Karpas-422 (cell line): ENCODE data around the gene KMT5B. TPM values are rescaled to one million over a fixed set of nuclear protein-coding genes. Genes with fewer than 3 reads are reported as not detected.

Experiments used
- DNase-seq: peaks from one replicate; pipeline ENCODE4 v3.0.0-alpha.2; 2015
- H2AFZ ChIP-seq: fragments of 200-600 bp; sonication (generic); 2 replicates; pipeline ENCODE4 v1.6.1; 2014; ENCODE audit warnings: antibody characterized with exemption, low read length, mixed read lengths
- H3K27ac ChIP-seq: fragments of 200-600 bp; sonication (generic); 2 replicates; pipeline ENCODE4 v1.5.1; 2014; ENCODE audit warnings: mild to moderate bottlenecking, low read length, moderate library complexity
- H3K27me3 ChIP-seq: fragments of 200-600 bp; sonication (generic); 2 replicates; pipeline ENCODE4 v1.6.1; 2014; ENCODE audit warnings: low read length, mixed read lengths
- H3K36me3 ChIP-seq: fragments of 200-600 bp; sonication (generic); 2 replicates; pipeline ENCODE4 v1.6.1; 2014; ENCODE audit warnings: low read length, mixed read lengths; ENCODE audit not compliant: insufficient read depth
- H3K4me1 ChIP-seq: fragments of 200-600 bp; sonication (generic); 2 replicates; pipeline ENCODE4 v1.6.1; 2014; ENCODE audit warnings: mild to moderate bottlenecking, low read length, mixed read lengths
- H3K4me2 ChIP-seq: fragments of 200-600 bp; sonication (generic); 2 replicates; pipeline ENCODE4 v1.6.1; 2014; ENCODE audit warnings: low read length, low read depth, mild to moderate bottlenecking; ENCODE audit not compliant: poor library complexity, severe bottlenecking
- H3K4me3 ChIP-seq: fragments of 200-600 bp; sonication (generic); 2 replicates; pipeline ENCODE4 v1.5.1; 2014; ENCODE audit warnings: mild to moderate bottlenecking, antibody characterized with exemption, low read length, mixed read lengths
- H3K79me2 ChIP-seq: fragments of 200-600 bp; sonication (generic); 2 replicates; pipeline ENCODE4 v1.6.1; 2014; ENCODE audit warnings: mild to moderate bottlenecking, low read length, mixed read lengths
- H3K9ac ChIP-seq: fragments of 200-600 bp; sonication (generic); 2 replicates; pipeline ENCODE4 v1.6.0; 2014; ENCODE audit warnings: low read length
- H3K9me2 ChIP-seq: fragments of 200-600 bp; sonication (generic), shearing (Covaris generic); replicated peaks from 2 replicates; pipeline ENCODE4 v1.6.0; 2014; ENCODE audit warnings: mild to moderate bottlenecking, low read length, moderate library complexity; ENCODE audit not compliant: insufficient read depth
- H3K9me3 ChIP-seq: fragments of 300-700, 200-600 bp; sonication (generic); 2 replicates; pipeline ENCODE4 v1.6.1; 2014; ENCODE audit warnings: low read length, mixed read lengths
- H4K20me1 ChIP-seq: fragments of 200-600 bp; sonication (generic); 2 replicates; pipeline ENCODE4 v1.6.1; 2014; ENCODE audit warnings: mild to moderate bottlenecking, antibody characterized with exemption, low read length, low read depth; ENCODE audit not compliant: insufficient read depth
- total RNA-seq: library from RNA; depleted of rRNA; stranded (reverse); fragments of >200 nt; shearing (Covaris generic); gene quantifications from 2 replicates; pipeline ENCODE4 v1.2.3, GENCODE V29; 2014; ENCODE audit warnings: low replicate concordance

Gene KMT5B
- total RNA-seq, 1 experiment from 2014 or later: 21.2 TPM

DNA sequence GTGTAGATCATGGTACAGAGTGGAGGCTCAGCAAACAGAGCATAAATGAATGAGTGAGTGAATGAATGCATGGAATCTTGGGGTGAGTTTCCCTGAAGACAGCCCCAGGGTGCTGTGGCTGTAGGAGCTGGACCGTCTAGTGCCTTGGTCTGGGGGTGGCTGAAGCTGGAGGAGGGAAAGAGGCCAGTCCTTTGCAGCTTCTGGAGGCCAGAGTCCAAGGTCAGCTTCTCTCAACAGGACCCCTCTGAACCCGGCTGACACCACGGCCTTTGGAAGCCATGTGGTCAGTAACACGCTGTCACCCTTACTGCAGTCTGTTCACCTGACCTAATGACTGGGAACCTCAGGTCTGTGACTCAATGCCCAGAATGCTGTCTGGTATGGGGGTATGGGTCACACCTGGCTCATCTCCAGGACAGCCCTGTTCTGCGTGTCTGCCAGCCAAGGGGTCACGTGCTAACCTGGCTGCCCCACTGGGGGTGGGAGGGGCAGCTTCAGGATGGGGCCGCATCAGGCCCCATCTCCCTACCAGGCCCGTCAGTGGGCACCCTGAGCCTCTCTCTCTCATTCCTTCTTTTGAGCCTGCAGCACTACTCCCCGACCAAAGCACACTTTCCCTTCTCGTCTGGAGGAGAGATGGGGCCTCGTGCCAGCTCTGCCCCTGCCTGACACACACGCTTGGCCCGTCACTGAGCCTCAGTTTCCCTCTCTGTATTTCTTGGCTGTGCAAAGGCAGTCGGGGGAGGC is 67.8 kb downstream of the KMT5B start:
- Histone ChIP-seq H3K9me2 (no peaks in the 10 kb centered on the region), H3K27me3 (no peaks in the 10 kb centered on the region), H4K20me1 (no peaks in the 10 kb centered on the region), H3K27ac (no peak overlapping the region), H3K4me2 (no peak overlapping the region), H3K9ac (no peak overlapping the region), H3K36me3 (no peaks in the 10 kb centered on the region), H3K79me2 (no peaks in the 10 kb centered on the region), H3K4me3 (no peak overlapping the region), H2AFZ (no peak overlapping the region), H3K9me3 (no peaks in the 10 kb centered on the region), H3K4me1 (peaks cover 25% of the 10 kb centered on the region)
- no peak for DNase-seq

DNA sequence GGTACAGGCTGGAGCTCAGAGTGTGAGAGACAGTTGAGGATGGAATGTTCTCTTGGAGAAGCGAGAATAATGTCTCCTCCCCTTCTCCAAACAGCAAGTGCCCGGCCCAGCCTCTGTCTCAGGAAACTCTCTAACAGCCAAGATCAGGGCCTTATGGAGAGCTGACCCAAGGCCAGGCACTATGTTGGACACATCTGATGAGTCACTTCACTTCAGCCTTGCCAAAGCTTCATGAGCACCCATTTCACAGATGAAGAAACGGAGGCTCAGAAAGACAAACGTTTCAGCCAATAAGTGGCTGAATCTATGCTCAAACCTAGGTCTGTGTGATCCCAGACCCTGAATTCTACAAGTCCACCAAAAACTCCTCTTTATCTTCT is 69.8 kb downstream of the KMT5B start:
- no peaks in the 10 kb centered on the region for H3K9me2 ChIP-seq
- no peak overlapping the region for H3K9ac ChIP-seq
- no peak overlapping the region for H3K27ac ChIP-seq
- no peaks in the 10 kb centered on the region for H4K20me1 ChIP-seq
- no peak overlapping the region for H3K4me3 ChIP-seq
- H3K36me3 ChIP-seq: no peaks in the 10 kb centered on the region
- DNase-seq: no peak
- no peaks in the 10 kb centered on the region for H3K27me3 ChIP-seq
- H3K9me3 ChIP-seq: no peaks in the 10 kb centered on the region
- no peaks in the 10 kb centered on the region for H3K79me2 ChIP-seq
- no peak overlapping the region for H2AFZ ChIP-seq
- peaks cover 21% of the 10 kb centered on the region for H3K4me1 ChIP-seq
- no peak overlapping the region for H3K4me2 ChIP-seq

GRCh38 chr11:68142441-68143309 is 70.4 kb downstream of the KMT5B start:
- Histone ChIP-seq H3K4me2 (peak overlapping the region; percentile 33), H3K9ac (no peak overlapping the region), H3K79me2 (no peaks in the 10 kb centered on the region), H4K20me1 (no peaks in the 10 kb centered on the region), H3K4me3 (no peak overlapping the region), H2AFZ (0 out of 2 replicates have a peak overlapping the region, but pooled peaks have one; percentile 20), H3K9me2 (no peaks in the 10 kb centered on the region), H3K27me3 (no peaks in the 10 kb centered on the region), H3K27ac (no peak overlapping the region), H3K36me3 (no peaks in the 10 kb centered on the region), H3K4me1 (peaks cover 21% of the 10 kb centered on the region), H3K9me3 (no peaks in the 10 kb centered on the region)
- no peak for DNase-seq

DNA sequence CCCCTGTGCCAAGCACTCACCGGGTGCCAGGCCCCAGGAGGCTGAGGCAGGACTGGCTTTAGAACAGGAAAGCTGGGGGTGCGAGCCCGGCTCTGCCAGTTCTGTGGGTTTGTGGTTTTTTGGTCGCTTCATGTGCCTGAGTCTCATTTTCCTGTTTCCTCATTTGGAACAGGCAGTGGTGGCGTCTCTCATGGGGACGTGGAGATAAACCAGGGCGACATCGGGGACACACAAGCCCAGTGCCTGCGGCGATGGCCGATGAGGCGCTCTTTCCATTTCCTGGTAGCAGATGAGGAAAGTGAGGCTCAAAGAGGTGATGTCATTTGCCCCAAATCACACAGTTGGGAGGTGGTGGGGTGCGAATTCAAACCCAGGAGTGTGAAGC is 71.1 kb downstream of the KMT5B start:
- Histone ChIP-seq H3K27ac (no peak overlapping the region), H3K4me3 (no peak overlapping the region), H3K36me3 (no peaks in the 10 kb centered on the region), H3K27me3 (no peaks in the 10 kb centered on the region), H2AFZ (0 out of 2 replicates have a peak overlapping the region, but pooled peaks have one; percentile 20), H3K9ac (peak overlapping the region; percentile 28; the same call in 1 of the 2 replicates), H3K9me2 (no peaks in the 10 kb centered on the region), H3K4me1 (peaks cover 21% of the 10 kb centered on the region), H3K4me2 (peak overlapping the region; percentile 33), H4K20me1 (no peaks in the 10 kb centered on the region), H3K9me3 (no peaks in the 10 kb centered on the region), H3K79me2 (no peaks in the 10 kb centered on the region)
- no peak for DNase-seq

GRCh38 chr11:68141246-68142027 is 71.7 kb downstream of the KMT5B start:
- no peaks in the 10 kb centered on the region for H4K20me1 ChIP-seq
- H3K9me3 ChIP-seq: no peaks in the 10 kb centered on the region
- no peak for DNase-seq
- no peaks in the 10 kb centered on the region for H3K9me2 ChIP-seq
- no peak overlapping the region for H2AFZ ChIP-seq
- H3K4me2 ChIP-seq: peak overlapping the region; percentile 33
- peaks cover 21% of the 10 kb centered on the region for H3K4me1 ChIP-seq
- H3K9ac ChIP-seq: peak overlapping the region; percentile 28; the same call in 1 of the 2 replicates
- no peaks in the 10 kb centered on the region for H3K79me2 ChIP-seq
- H3K4me3 ChIP-seq: no peak overlapping the region
- H3K27ac ChIP-seq: no peak overlapping the region
- no peaks in the 10 kb centered on the region for H3K36me3 ChIP-seq
- no peaks in the 10 kb centered on the region for H3K27me3 ChIP-seq

DNA sequence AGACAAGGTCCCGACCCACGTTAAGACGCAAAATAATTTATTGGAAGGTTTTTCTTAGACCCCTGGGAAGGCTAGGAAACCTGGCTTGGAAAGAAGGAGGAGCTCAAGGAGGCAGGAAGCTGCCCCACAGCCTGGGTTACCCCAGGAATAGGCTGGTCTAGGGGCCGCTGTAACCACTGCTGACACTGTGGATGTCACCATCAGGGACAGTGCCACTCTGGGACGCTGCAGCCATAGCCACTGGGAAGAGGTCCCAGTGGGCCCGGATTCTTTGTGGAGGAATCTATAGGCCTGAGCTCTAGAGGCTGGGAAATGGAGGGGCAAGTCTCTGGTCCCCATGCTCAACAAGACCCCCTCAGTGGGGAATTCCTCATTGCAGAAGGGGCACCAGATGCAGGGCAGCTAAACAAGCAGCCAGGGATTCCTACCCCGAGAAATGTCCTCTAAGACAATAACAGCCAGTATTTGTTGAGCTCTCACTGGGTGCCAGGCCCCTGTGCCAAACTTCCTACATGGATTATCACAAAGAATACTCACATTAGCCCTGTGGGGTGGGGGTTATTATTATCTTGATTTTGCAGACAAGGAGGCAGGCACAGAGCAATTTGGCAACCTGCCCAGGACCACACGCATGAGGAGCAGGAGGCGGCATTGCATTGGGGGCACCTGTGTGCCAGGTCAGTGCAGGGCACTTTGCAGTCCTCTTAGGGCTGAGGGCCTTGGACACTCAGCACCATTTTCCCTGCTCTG is 72.4 kb downstream of the KMT5B start:
- no peak for DNase-seq
- Histone ChIP-seq H3K27ac (no peak overlapping the region), H2AFZ (no peak overlapping the region), H3K9me2 (no peaks in the 10 kb centered on the region), H3K36me3 (no peaks in the 10 kb centered on the region), H4K20me1 (no peaks in the 10 kb centered on the region), H3K9ac (peak overlapping the region; percentile 28; the same call in 1 of the 2 replicates), H3K27me3 (no peaks in the 10 kb centered on the region), H3K9me3 (no peaks in the 10 kb centered on the region), H3K4me3 (no peak overlapping the region), H3K79me2 (no peaks in the 10 kb centered on the region), H3K4me2 (peak overlapping the region; percentile 33), H3K4me1 (peaks cover 21% of the 10 kb centered on the region)

DNA sequence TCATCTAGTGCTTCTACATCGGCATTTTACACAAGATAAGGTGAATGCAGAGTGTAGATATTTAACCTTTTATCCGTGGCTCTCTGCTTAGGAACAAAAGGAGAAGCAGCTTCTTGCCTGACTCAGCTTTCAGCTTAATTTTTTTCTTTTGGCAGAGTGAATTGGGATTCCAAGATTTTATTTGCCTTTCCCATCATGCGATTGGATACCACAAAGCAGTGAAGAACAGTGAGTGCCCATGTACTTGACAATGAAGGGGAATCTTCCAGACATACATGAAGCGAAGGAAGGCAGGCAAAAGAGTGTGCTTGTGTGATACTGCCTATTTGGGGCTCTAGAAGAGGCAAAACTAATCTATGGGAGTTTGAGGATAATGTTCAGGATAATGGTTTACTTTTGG is 74.9 kb downstream of the KMT5B start:
- no peaks in the 10 kb centered on the region for H3K36me3 ChIP-seq
- no peaks in the 10 kb centered on the region for H3K9me2 ChIP-seq
- no peak overlapping the region for H2AFZ ChIP-seq
- H3K27me3 ChIP-seq: no peaks in the 10 kb centered on the region
- H3K9ac ChIP-seq: no peak overlapping the region
- H3K79me2 ChIP-seq: no peaks in the 10 kb centered on the region
- H3K4me1 ChIP-seq: peaks cover 21% of the 10 kb centered on the region
- no peak overlapping the region for H3K4me2 ChIP-seq
- no peaks in the 10 kb centered on the region for H4K20me1 ChIP-seq
- no peak overlapping the region for H3K4me3 ChIP-seq
- H3K9me3 ChIP-seq: no peaks in the 10 kb centered on the region
- H3K27ac ChIP-seq: no peak overlapping the region
- DNase-seq: no peak
